K562 (cell line): ENCODE measurements around the gene C5AR2. TPM values are rescaled to one million over a fixed set of nuclear protein-coding genes. Genes with fewer than 3 reads are reported as not detected.

Experiments
- ATAC-seq: fragments of 200-7000 bp; cut with Tn5 transposase; 3 replicates; pipeline ENCODE4 v1.9.1; 2020; ENCODE audit warnings: moderate library complexity
- BruUV-seq: library from RNA; stranded (reverse); fragments of 400-500 nt; replicated peaks from 2 replicates; lab custom pipeline; 2021; lab: Mats Ljungman, UMichigan
- CTCF ChIA-PET: fragments of 300-600 bp; formaldehyde crosslinking; extraction: SDS; loops from one replicate; lab custom pipeline; 2021; ENCODE audit warnings: low intra/inter-chr PET ratio; lab: Yijun Ruan, JAX
- POLR2A ChIA-PET: fragments of 300-600, 350-650 bp; sonication (Branson Sonifier 250); formaldehyde crosslinking; extraction: SDS; loops from one replicate; lab custom pipeline; 2021; ENCODE audit warnings: antibody characterized with exemption, inconsistent platforms; lab: Yijun Ruan, JAX
- DNase-seq, 4 experiments: peaks; one replicate each; pipeline versions ENCODE4 v3.0.0 to v3.0.0-alpha.2; 2011 to 2018; ENCODE audit warnings: low spot score in 3 of 4, mixed read lengths in 3 of 4; ENCODE audit errors: extremely low read depth in 1 of 4
- FAIRE-seq: peaks from 2 replicates; lab custom pipeline; 2011; peaks lifted over from hg19 to GRCh38; lab: Jason Lieb, UNC
- H2AFZ ChIP-seq: 2 replicates; pipeline ENCODE4 v1.6.0; 2011; ENCODE audit warnings: low read depth, low read length, control low read depth, inconsistent platforms
- H3K27ac ChIP-seq: fragments of 200-600 bp; 3 replicates; pipeline ENCODE4 v1.8.0; 2011; ENCODE audit warnings: low read depth, mild to moderate bottlenecking, control low read depth, inconsistent platforms, low read length, moderate library complexity, mixed read lengths; ENCODE audit errors: extremely low read depth
- H3K27me3 ChIP-seq, 2 experiments: fragments of 300-600 bp in 1 of 2; 2 replicates in 1 of 2; 3 replicates in 1 of 2; pipeline versions ENCODE4 v1.6.0 to v1.8.0; 2011; ENCODE audit warnings: inconsistent platforms in 2 of 2, low read length in 2 of 2, mild to moderate bottlenecking in 1 of 2, mixed read lengths in 1 of 2, moderate library complexity in 1 of 2; ENCODE audit not compliant: control insufficient read depth in 2 of 2, insufficient read depth in 2 of 2
- H3K36me3 ChIP-seq: fragments of 300-600 bp; 3 replicates; pipeline ENCODE4 v1.8.0; 2011; ENCODE audit warnings: mild to moderate bottlenecking, low read length, inconsistent platforms; ENCODE audit not compliant: control insufficient read depth, insufficient read depth
- H3K4me1 ChIP-seq, 2 experiments: fragments of 200-600 bp in 1 of 2; replicated peaks in 1 of 2; 2 replicates in 1 of 2; 3 replicates in 1 of 2; pipeline versions ENCODE4 v1.5.1 to v1.8.0; 2011; ENCODE audit warnings: inconsistent platforms in 2 of 2, low read length in 2 of 2, mild to moderate bottlenecking in 1 of 2, mixed read lengths in 1 of 2, moderate library complexity in 1 of 2; ENCODE audit not compliant: control insufficient read depth in 2 of 2, insufficient read depth in 2 of 2
- H3K4me2 ChIP-seq: 2 replicates; pipeline ENCODE4 v1.6.1; 2011; ENCODE audit warnings: low read length, control low read depth, inconsistent platforms, mixed read lengths; ENCODE audit not compliant: insufficient read depth
- H3K4me3 ChIP-seq: fragments of 200-600 bp; sonication (generic), shearing (Covaris generic); 2 replicates; pipeline ENCODE4 v1.5.1; 2016; ENCODE audit warnings: control low read depth, inconsistent platforms
- H3K79me2 ChIP-seq: fragments of 200-600 bp; 3 replicates; pipeline ENCODE4 v1.8.0; 2011; ENCODE audit warnings: low read length, inconsistent platforms; ENCODE audit not compliant: control insufficient read depth, insufficient read depth
- H3K9ac ChIP-seq, 2 experiments: 2 replicates each; pipeline versions ENCODE4 v1.6.0 to v1.6.1; 2011; ENCODE audit warnings: low read depth in 2 of 2, low read length in 2 of 2, control low read depth in 1 of 2, inconsistent platforms in 1 of 2, mild to moderate bottlenecking in 1 of 2, mixed read lengths in 1 of 2; ENCODE audit not compliant: insufficient read depth in 1 of 2
- H3K9me1 ChIP-seq: one replicate; pipeline ENCODE4 v1.6.0; 2011; ENCODE audit warnings: inconsistent platforms, mild to moderate bottlenecking, low read length, moderate library complexity; ENCODE audit not compliant: control insufficient read depth, insufficient read depth
- H3K9me3 ChIP-seq: replicated peaks from 2 replicates; pipeline ENCODE4 v1.5.1; 2011; ENCODE audit warnings: low read depth, low read length, inconsistent platforms; ENCODE audit not compliant: control insufficient read depth, insufficient read depth
- H4K20me1 ChIP-seq: replicated peaks from 2 replicates; pipeline ENCODE4 v1.6.1; 2011; ENCODE audit warnings: low read length, inconsistent platforms, mixed read lengths; ENCODE audit not compliant: control insufficient read depth, insufficient read depth
- CSDE1 ChIP-seq, 2 experiments: fragments of 450-650 bp; IDR thresholded peaks; 2 replicates each; pipeline ENCODE4 v1.6.1; 2016; ENCODE audit warnings: mild to moderate bottlenecking in 1 of 2
- MBD2 ChIP-seq: sonication (generic); IDR thresholded peaks from 2 replicates; pipeline ENCODE4 v1.6.1; 2016; ENCODE audit warnings: low read depth, borderline replicate concordance
- MTA1 ChIP-seq: fragments of 450-650 bp; IDR thresholded peaks from 2 replicates; pipeline ENCODE4 v1.6.1; 2017; ENCODE audit warnings: borderline replicate concordance
- NKRF ChIP-seq: fragments of 450-650 bp; IDR thresholded peaks from 2 replicates; pipeline ENCODE4 v1.6.1; 2016; ENCODE audit warnings: borderline replicate concordance
- NR1H2 ChIP-seq: sonication (generic); formaldehyde crosslinking; IDR thresholded peaks from 2 replicates; pipeline ENCODE4 v1.4.0; 2020; ENCODE audit warnings: mild to moderate bottlenecking, missing genetic modification reagents
- POLR2G ChIP-seq: fragments of 200-400 bp; formaldehyde crosslinking; IDR thresholded peaks from 2 replicates; pipeline ENCODE4 v1.6.1; 2017; ENCODE audit warnings: low read depth, mild to moderate bottlenecking, antibody characterized with exemption, low read length, moderate library complexity
- PRDM10 ChIP-seq: fragments of 450-650 bp; IDR thresholded peaks from 2 replicates; pipeline ENCODE4 v1.6.1; 2018; ENCODE audit not compliant: partially characterized antibody
- TCFL5 ChIP-seq: fragments of 250-450 bp; sonication (Bioruptor Pico); conservative IDR thresholded peaks from 2 replicates; pipeline ENCODE4 v1.6.1; 2021; ENCODE audit warnings: mild to moderate bottlenecking, moderate library complexity, matching md5 sums
- ZFP36 ChIP-seq: fragments of 150-350 bp; IDR thresholded peaks from 2 replicates; pipeline ENCODE4 v1.6.1; 2018; ENCODE audit warnings: low read length, low read depth; ENCODE audit not compliant: partially characterized antibody
- WGBS: fragments of 100-300 bp; shearing (Covaris generic); methylation state at CpG from one replicate; pipeline ENCODE4 v1.1.6; 2016; ENCODE audit warnings: low coverage, mixed read lengths; ENCODE audit not compliant: insufficient coverage; ENCODE audit errors: missing lambda C conversion rate; 5-methylcytosine and 5-hydroxymethylcytosine counted together
- in situ Hi-C: fragments of 300-500 bp; cut with MboI; formaldehyde crosslinking; loops from 4 replicates; pipeline ENCODE4 v1.15.0; 2018; ENCODE audit warnings: inconsistent platforms, mixed read lengths
- intact Hi-C: fragments of 100-400 bp; cut with micrococcal nuclease; formaldehyde crosslinking; loops from 2 replicates; pipeline ENCODE4 v1.14.2; 2022
- polyA plus RNA-seq, 8 experiments: library from polyadenylated mRNA; depleted of rRNA in 4 of 8; stranded (reverse) in 5 of 8; unstranded in 3 of 8; fragments of >200 nt; fragmentation: Nextera tagmentation in 2 of 8; fragmentation: Illumina TruSeq in 1 of 8; extraction: Ambion mirVana in 2 of 8; extraction: Trizol in 1 of 8; gene quantifications; 2 replicates each; pipeline versions ENCODE4 v1.2.1 to v1.2.3, GENCODE V29; 2011 to 2014; ENCODE audit warnings: inconsistent platforms in 1 of 8, missing spikeins in 1 of 8
- total RNA-seq, 7 experiments: library from RNA; depleted of rRNA in 6 of 7; stranded (reverse); fragments of >200 nt in 6 of 7; fragmentation: Illumina TruSeq in 2 of 7; extraction: Trizol in 2 of 7; gene quantifications; 2 replicates each; pipeline versions ENCODE4 v1.2.1 to v1.2.3, GENCODE V29; 2011 to 2021; ENCODE audit warnings: low replicate concordance in 1 of 7
- TF ChIP-seq, protein P1 (sequence below): fragments of 250-450 bp; sonication (Bioruptor Pico); IDR thresholded peaks from 2 replicates; pipeline ENCODE4 v1.8.0; 2021; ENCODE audit warnings: mild to moderate bottlenecking, moderate library complexity

The C5AR2 gene
- total and polyA plus RNA-seq, 9 of the 15 experiments (the other 6 are each of a cell fraction or from before 2014, with no cell fraction given): 0.01 to 1.1 (median 0.13) TPM

GRCh38 chr19:47375694-47376588 is 44.0 kb downstream of the C5AR2 start:
- ChIA-PET CTCF (no interaction called here), POLR2A (no interaction called here)
- Histone ChIP-seq H3K4me3 (no peak overlapping the region), H3K27me3 (no peaks in the 10 kb centered on the region), H3K27ac (no peak overlapping the region), H3K9ac (peak overlapping the region in 1 of 2 experiments; percentile 31; a peak in 1 of 4 replicates), H3K4me1 (peaks cover 0 to 26% of the 10 kb centered on the region in 2 experiments; a peak in 2 of 5 replicates), H4K20me1 (no peaks in the 10 kb centered on the region), H3K4me2 (no peak overlapping the region), H3K36me3 (peaks cover 97% of the 10 kb centered on the region; the same call in 2 of the 3 replicates), H3K9me1 (peaks cover 3% of the 10 kb centered on the region), H3K9me3 (no peaks in the 10 kb centered on the region), H3K79me2 (no peaks in the 10 kb centered on the region), H2AFZ (no peak overlapping the region)
- FAIRE-seq (no peak), DNase-seq (no peak), ATAC-seq (no peak)
- WGBS: 98% methylated on average over 30 of the region's 30 CpGs
- BruUV-seq: no TSS peak
- intact Hi-C loops: no loop called here
- in situ Hi-C loops: no loop called here
- TF ChIP-seq ZFP36 (peak; percentile 93), MTA1 (no peak), MBD2 (no peak), POLR2G (peak; percentile 16), NR1H2 (CRISPR knock-in tag) (no peak), TCFL5 (CRISPR knock-in tag) (no peak), CSDE1 (IDR thresholded peaks at IDR 0.05) (no peak), NKRF (no peak), PRDM10 (no peak)
- TF ChIP-seq, protein P1, sequence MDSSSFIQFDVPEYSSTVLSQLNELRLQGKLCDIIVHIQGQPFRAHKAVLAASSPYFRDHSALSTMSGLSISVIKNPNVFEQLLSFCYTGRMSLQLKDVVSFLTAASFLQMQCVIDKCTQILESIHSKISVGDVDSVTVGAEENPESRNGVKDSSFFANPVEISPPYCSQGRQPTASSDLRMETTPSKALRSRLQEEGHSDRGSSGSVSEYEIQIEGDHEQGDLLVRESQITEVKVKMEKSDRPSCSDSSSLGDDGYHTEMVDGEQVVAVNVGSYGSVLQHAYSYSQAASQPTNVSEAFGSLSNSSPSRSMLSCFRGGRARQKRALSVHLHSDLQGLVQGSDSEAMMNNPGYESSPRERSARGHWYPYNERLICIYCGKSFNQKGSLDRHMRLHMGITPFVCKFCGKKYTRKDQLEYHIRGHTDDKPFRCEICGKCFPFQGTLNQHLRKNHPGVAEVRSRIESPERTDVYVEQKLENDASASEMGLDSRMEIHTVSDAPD (CRISPR knock-in tag): no peak
